IPS-20b (cell line): Measurements from ENCODE around the gene NRCAM.

ENCODE experiments used
- H3K27ac ChIP-seq: one replicate; pipeline ENCODE4 v1.5.1; 2013; ENCODE audit warnings: low read length
- H3K27me3 ChIP-seq: 2 replicates; pipeline ENCODE4 v1.6.1; 2013; ENCODE audit warnings: mild to moderate bottlenecking, low read length, inconsistent platforms; ENCODE audit not compliant: insufficient read depth
- H3K36me3 ChIP-seq: 2 replicates; pipeline ENCODE4 v1.6.1; 2013; ENCODE audit warnings: low read depth, mild to moderate bottlenecking, inconsistent platforms, low read length, moderate library complexity; ENCODE audit not compliant: insufficient read depth
- H3K4me1 ChIP-seq: 2 replicates; pipeline ENCODE4 v1.6.1; 2013; ENCODE audit warnings: mild to moderate bottlenecking, control low read depth, inconsistent platforms, low read length, moderate library complexity; ENCODE audit not compliant: insufficient read depth
- H3K4me3 ChIP-seq: 2 replicates; pipeline ENCODE4 v1.5.1; 2013; ENCODE audit warnings: mild to moderate bottlenecking, low read length, inconsistent platforms
- H3K9ac ChIP-seq: 2 replicates; pipeline ENCODE4 v1.6.1; 2013; ENCODE audit warnings: low read depth, mild to moderate bottlenecking, inconsistent platforms, low read length, moderate library complexity
- H3K9me3 ChIP-seq: 2 replicates; pipeline ENCODE4 v1.6.1; 2013; ENCODE audit warnings: mild to moderate bottlenecking, low read depth, low read length, inconsistent platforms; ENCODE audit not compliant: insufficient read depth

NRCAM gene

DNA sequence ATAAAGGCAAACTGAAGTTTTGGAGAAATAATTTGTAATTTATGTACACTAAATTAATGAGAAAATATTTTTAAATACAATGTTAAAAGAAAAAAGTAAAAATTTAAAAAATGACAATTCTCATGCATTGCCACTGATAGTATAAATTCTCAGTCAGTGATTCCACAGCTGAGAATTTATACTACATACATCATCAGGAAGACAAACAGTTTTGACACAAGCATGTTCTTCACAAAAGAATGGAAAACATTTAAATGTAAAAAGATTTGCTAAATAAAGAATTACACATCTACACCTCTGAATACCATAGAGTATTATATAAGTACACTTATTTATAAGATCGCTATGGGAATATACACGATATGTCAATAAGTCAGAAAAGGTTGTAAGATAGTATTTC, 225.0 kb downstream of the NRCAM start:
- H3K27ac ChIP-seq = no peak overlapping the region
- H3K9me3 ChIP-seq = no peaks in the 10 kb centered on the region
- H3K36me3 ChIP-seq = no peaks in the 10 kb centered on the region

DNA sequence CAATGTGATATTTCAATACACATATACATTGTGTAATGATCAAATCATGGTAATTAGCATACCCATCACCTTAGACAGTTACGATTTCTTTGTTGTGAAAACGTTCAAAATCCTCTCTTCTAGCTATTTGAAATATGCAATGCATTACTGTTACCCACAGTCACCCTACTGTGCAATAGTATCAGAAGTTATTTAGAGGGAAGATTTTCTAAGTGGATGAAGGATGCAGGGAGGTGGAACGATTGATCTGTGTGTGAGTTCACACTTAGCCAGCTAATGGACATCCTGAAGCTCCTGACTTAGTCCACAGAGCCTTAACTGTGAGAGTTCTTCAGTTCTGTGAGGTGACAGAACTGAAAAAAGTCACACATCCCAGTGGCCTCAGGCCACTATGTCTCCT, 228.9 kb downstream of the NRCAM start:
- Histone ChIP-seq H3K27ac (no peak overlapping the region), H3K9me3 (no peaks in the 10 kb centered on the region), H3K9ac (no peak overlapping the region), H3K4me1 (no peaks in the 10 kb centered on the region), H3K4me3 (no peak overlapping the region), H3K36me3 (no peaks in the 10 kb centered on the region), H3K27me3 (no peaks in the 10 kb centered on the region)

More for the DNA sequence above, 225.0 kb downstream of the NRCAM start:
- Histone ChIP-seq H3K4me1 (peaks cover 15% of the 10 kb centered on the region), H3K27me3 (no peaks in the 10 kb centered on the region), H3K9ac (no peak overlapping the region), H3K4me3 (no peak overlapping the region)

- H3K4me1 ChIP-seq = no peaks in the 10 kb centered on the region
- H3K4me3 ChIP-seq = no peak overlapping the region
- H3K9ac ChIP-seq = no peak overlapping the region
- H3K27me3 ChIP-seq = no peaks in the 10 kb centered on the region
- H3K36me3 ChIP-seq = no peaks in the 10 kb centered on the region
- no peak overlapping the region for H3K27ac ChIP-seq
- H3K9me3 ChIP-seq = no peaks in the 10 kb centered on the region
These were observed 229.4 kb downstream of the NRCAM start for GRCh38 chr7:108226816-108227299.

DNA sequence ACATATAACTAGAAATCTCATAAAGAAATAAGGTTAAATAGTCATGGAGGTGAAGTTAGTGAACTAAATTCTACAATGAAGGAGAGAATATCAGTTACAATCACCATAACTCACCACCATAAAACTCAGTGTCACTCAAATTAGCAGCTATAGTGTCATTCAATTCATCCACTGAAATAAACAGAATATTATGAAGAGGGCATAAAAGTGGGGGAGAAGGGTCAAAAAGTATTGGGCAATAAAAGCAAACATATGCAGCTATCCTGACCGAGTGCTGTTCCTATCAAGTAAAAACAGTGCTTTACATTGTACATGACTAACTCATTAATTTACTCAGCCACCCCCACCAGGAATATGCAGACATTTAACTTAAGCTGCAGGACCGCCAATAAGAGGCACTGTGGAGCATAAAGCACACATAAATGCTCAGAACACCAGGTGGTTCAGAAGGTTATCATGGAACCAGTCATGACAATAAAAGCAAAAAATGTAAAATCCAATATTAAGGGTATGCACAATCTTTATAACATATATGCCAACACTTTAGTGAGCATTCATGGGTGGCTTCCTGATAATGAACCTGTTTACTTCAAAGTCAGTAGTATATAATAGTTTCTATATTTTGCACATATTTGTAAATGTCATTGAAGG, 230.6 kb downstream of the NRCAM start:
- Histone ChIP-seq H3K4me1 (no peaks in the 10 kb centered on the region), H3K9me3 (no peaks in the 10 kb centered on the region), H3K4me3 (no peak overlapping the region), H3K36me3 (no peaks in the 10 kb centered on the region), H3K27me3 (no peaks in the 10 kb centered on the region), H3K27ac (no peak overlapping the region), H3K9ac (no peak overlapping the region)

- Histone ChIP-seq H3K9ac (no peak overlapping the region), H3K27ac (no peak overlapping the region), H3K9me3 (no peaks in the 10 kb centered on the region), H3K27me3 (no peaks in the 10 kb centered on the region), H3K36me3 (no peaks in the 10 kb centered on the region), H3K4me1 (no peaks in the 10 kb centered on the region), H3K4me3 (no peak overlapping the region)
These were observed 231.8 kb downstream of the NRCAM start for GRCh38 chr7:108224387-108224786.

DNA sequence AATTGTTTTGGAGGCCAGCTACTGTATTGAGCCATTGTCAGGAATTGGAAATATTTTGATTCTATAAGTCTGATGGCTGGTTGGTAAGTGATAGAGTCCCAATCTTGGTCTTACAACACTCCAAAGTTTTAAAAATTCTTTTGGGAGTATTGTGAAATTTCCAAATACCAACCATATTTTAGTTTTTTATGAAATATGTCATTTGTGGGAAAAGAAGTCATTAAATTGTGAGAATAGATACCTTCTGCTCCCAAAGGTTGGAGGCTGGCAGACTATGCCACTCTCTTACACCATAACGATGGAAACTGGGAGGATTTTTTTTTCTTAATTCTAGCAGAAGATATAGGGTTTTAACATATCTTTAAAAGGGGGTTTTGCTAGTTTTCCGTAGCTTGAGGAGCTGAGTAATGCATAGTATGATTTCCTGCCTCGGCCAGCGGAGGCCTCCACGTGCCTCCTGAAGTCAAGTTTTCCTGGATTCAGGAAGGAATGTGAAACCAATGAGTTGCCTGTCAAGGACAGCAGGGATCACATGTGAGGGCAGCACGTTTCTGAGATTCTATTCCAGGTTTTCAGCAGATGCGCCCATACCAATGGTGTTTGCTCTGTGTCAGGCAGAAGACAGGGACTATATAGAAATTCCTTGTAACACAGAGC, 233.9 kb downstream of the NRCAM start:
- H3K27me3 ChIP-seq = no peaks in the 10 kb centered on the region
- no peaks in the 10 kb centered on the region for H3K9me3 ChIP-seq
- H3K4me1 ChIP-seq = no peaks in the 10 kb centered on the region
- no peak overlapping the region for H3K4me3 ChIP-seq
- H3K9ac ChIP-seq = no peak overlapping the region
- no peaks in the 10 kb centered on the region for H3K36me3 ChIP-seq
- no peak overlapping the region for H3K27ac ChIP-seq

GRCh38 chr7:108211382-108212201, 244.6 kb downstream of the NRCAM start:
- H3K4me1 ChIP-seq = no peaks in the 10 kb centered on the region
- H3K36me3 ChIP-seq = no peaks in the 10 kb centered on the region
- no peak overlapping the region for H3K4me3 ChIP-seq
- no peak overlapping the region for H3K9ac ChIP-seq
- no peaks in the 10 kb centered on the region for H3K27me3 ChIP-seq
- H3K9me3 ChIP-seq = no peaks in the 10 kb centered on the region; the same call in 1 of the 2 replicates
- no peak overlapping the region for H3K27ac ChIP-seq

DNA sequence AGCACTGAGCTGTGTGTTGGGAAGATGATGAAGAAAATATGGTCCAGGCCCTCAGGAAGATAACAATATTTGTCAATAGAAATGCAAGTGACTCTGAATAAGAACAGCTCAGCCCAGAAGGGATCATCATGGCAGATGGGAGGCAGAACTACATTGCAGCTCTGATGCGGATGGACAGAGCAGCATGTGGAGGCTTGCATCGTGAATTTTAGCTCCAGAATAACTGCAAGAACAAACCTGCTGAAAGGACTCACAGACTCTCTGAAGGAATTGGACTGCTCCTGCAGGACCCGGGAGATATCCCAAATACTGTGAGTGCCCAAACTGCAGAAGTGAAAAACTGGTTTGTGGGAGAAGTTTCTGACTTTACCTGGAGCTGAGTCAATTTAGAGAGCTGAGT, 245.4 kb downstream of the NRCAM start:
- no peaks in the 10 kb centered on the region for H3K4me1 ChIP-seq
- H3K9me3 ChIP-seq = no peaks in the 10 kb centered on the region; the same call in 1 of the 2 replicates
- no peak overlapping the region for H3K9ac ChIP-seq
- no peak overlapping the region for H3K4me3 ChIP-seq
- no peak overlapping the region for H3K27ac ChIP-seq
- H3K27me3 ChIP-seq = no peaks in the 10 kb centered on the region
- H3K36me3 ChIP-seq = no peaks in the 10 kb centered on the region

GRCh38 chr7:108205311-108205710, 250.9 kb downstream of the NRCAM start:
- Histone ChIP-seq H3K27me3 (no peaks in the 10 kb centered on the region), H3K9ac (no peak overlapping the region), H3K36me3 (no peaks in the 10 kb centered on the region), H3K4me3 (no peak overlapping the region), H3K9me3 (no peaks in the 10 kb centered on the region), H3K27ac (no peak overlapping the region), H3K4me1 (peaks cover 7% of the 10 kb centered on the region; the same call in 1 of the 2 replicates)

DNA sequence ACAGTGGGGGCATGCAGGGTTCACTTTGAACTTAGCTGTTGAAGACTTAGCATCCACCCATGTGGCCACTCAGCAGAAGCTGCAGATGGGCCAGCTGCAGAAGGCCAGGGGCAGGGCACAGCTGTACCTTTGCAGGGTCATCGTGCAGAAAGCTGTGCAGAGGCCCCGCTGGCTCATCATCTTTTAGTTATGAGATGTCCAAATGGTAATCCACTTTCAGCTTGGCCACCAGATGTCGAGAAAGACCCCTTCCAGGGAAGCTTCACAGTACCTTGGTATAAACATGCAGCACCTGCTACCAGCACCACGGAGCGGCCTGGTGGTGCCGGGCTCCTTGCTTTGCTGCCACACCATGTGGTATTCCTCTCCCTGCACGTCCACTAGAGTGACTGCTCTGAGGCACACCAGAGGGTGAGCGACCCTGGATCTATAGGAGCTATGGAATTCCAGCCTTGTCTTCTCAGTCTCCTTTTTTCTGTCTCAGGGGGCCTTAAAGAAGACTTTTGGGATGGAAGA, 251.9 kb downstream of the NRCAM start:
- no peak overlapping the region for H3K9ac ChIP-seq
- H3K9me3 ChIP-seq = no peaks in the 10 kb centered on the region
- H3K36me3 ChIP-seq = no peaks in the 10 kb centered on the region
- peaks cover 7% of the 10 kb centered on the region; the same call in 1 of the 2 replicates for H3K4me1 ChIP-seq
- no peak overlapping the region for H3K4me3 ChIP-seq
- no peaks in the 10 kb centered on the region for H3K27me3 ChIP-seq
- no peak overlapping the region for H3K27ac ChIP-seq

DNA sequence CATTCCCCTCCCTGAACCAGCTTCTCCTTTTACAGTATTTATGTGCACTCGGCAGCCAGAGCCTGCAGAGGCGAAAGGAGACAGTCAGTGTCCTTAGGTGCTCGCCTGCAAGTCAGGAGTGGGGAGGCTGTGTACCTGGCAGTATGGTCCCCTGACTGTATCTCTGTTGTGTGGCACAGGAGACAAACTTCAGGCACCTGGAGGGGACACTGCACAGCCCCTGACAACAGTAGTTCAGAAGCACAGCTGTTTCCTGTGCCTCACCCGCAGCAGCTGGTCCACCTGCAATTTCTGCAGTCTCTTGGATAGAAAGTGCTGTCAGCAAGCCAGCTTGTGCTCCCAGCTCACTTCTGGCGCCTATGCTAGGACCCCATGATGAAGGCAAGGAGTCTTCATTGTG, 252.7 kb downstream of the NRCAM start:
- H3K27ac ChIP-seq = no peak overlapping the region
- no peaks in the 10 kb centered on the region for H3K9me3 ChIP-seq
- H3K27me3 ChIP-seq = no peaks in the 10 kb centered on the region
- H3K9ac ChIP-seq = no peak overlapping the region
- H3K4me1 ChIP-seq = peaks cover 7% of the 10 kb centered on the region; the same call in 1 of the 2 replicates
- no peaks in the 10 kb centered on the region for H3K36me3 ChIP-seq
- no peak overlapping the region for H3K4me3 ChIP-seq
